Sigmoid colon (tissue), 4 donors: ENCODE results near the gene VPS26A.

Experiments
- POLR2A ChIP-seq, 2 donors: fragments of 450-650 bp; IDR thresholded peaks; one replicate each; pipeline ENCODE4 v1.6.1; 2016; ENCODE audit warnings: antibody characterized with exemption in 2 of 2, mild to moderate bottlenecking in 2 of 2, moderate library complexity in 2 of 2
- POLR2AphosphoS5 ChIP-seq, 4 donors: sonication (generic); formaldehyde crosslinking; IDR thresholded peaks; one replicate each; pipeline ENCODE4 v1.6.1; 2017; ENCODE audit warnings: antibody characterized with exemption in 4 of 4

DNA sequence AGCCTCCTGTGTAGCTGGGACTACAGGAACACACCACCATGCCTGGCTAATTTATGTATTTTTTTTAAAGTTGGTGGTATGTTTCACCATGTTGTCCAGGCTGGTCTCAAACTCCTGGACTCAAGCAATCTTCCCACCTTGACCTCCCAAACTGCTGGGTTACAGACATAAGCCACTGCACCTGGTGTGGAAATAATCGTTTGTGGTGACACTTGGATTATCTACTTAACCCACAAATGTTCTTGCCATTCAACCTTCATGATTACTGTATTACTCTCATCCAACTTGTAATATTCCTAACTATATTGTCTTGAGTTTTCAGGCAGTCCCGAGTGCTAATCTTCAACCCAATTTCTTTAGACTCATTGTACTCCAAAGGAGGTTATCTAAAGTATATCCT, 45.7 kb upstream of the VPS26A start:
- no peak for TF ChIP-seq POLR2A (IDR thresholded peaks at IDR 0.05)
- no peak for TF ChIP-seq POLR2AphosphoS5 (IDR thresholded peaks at IDR 0.05)
